ENCODE data around the gene NUP214. TPM values are rescaled to one million over a fixed set of nuclear protein-coding genes. Genes with fewer than 3 reads are reported as not detected.
"Not testable (repeated sequence)": the region's sequence is repeated elsewhere in the genome, so short reads cannot be mapped to it uniquely, and the experiment has no call there.

The NUP214 gene
- total RNA-seq, 1 experiment from 2014 or later: 34.9 TPM

GRCh38 chr9:131270171-131271015 is 145.0 kb downstream of the NUP214 start:
- H3K4me3 ChIP-seq (ENCODE audit: low read depth in 2 of 2, low read length in 2 of 2): no peak overlapping the region
- DNase-seq (ENCODE audit: low read depth, low spot score) (no peak), ATAC-seq (no peak)
- no peaks in the 10 kb centered on the region for H3K9me3 ChIP-seq (ENCODE audit: control insufficient read depth, insufficient read depth, low read depth, low read length)
- no peaks in the 10 kb centered on the region for H3K4me1 ChIP-seq (ENCODE audit: control insufficient read depth, insufficient read depth, low read length)
- ChIA-PET CTCF (no interaction called here), POLR2A (interaction anchor here (0.6 kb wide), 1 partner anchor 277 kb away, joined by 8 read pairs; no protein-coding TSS in a partner anchor)
- intact Hi-C loops (cut with micrococcal nuclease; ENCODE audit: unreplicated experiment): no loop called here
- TF ChIP-seq, protein P1, sequence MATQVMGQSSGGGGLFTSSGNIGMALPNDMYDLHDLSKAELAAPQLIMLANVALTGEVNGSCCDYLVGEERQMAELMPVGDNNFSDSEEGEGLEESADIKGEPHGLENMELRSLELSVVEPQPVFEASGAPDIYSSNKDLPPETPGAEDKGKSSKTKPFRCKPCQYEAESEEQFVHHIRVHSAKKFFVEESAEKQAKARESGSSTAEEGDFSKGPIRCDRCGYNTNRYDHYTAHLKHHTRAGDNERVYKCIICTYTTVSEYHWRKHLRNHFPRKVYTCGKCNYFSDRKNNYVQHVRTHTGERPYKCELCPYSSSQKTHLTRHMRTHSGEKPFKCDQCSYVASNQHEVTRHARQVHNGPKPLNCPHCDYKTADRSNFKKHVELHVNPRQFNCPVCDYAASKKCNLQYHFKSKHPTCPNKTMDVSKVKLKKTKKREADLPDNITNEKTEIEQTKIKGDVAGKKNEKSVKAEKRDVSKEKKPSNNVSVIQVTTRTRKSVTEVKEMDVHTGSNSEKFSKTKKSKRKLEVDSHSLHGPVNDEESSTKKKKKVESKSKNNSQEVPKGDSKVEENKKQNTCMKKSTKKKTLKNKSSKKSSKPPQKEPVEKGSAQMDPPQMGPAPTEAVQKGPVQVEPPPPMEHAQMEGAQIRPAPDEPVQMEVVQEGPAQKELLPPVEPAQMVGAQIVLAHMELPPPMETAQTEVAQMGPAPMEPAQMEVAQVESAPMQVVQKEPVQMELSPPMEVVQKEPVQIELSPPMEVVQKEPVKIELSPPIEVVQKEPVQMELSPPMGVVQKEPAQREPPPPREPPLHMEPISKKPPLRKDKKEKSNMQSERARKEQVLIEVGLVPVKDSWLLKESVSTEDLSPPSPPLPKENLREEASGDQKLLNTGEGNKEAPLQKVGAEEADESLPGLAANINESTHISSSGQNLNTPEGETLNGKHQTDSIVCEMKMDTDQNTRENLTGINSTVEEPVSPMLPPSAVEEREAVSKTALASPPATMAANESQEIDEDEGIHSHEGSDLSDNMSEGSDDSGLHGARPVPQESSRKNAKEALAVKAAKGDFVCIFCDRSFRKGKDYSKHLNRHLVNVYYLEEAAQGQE (IDR thresholded peaks at IDR 0.05; ENCODE audit: insufficient read depth in 1 of 2, low read depth in 2 of 2, low read length in 1 of 2): no peak
- no peak for TF ChIP-seq TCF7L2 (IDR thresholded peaks at IDR 0.05; ENCODE audit: low read depth, low read length)
- TF ChIP-seq SIN3A (IDR thresholded peaks at IDR 0.05; ENCODE audit: borderline replicate concordance, insufficient read depth, low read depth, low read length): no peak
- TF ChIP-seq CTCF (IDR thresholded peaks at IDR 0.05): no peak
- TF ChIP-seq POLR2AphosphoS5 (IDR thresholded peaks at IDR 0.05; ENCODE audit: low read depth, low read length): no peak
- H3K36me3 ChIP-seq (ENCODE audit: control insufficient read depth, insufficient read depth, low read length): no peaks in the 10 kb centered on the region
- BruUV-seq (replicated peaks): no TSS peak
- no peaks in the 10 kb centered on the region for H3K27me3 ChIP-seq (ENCODE audit: control insufficient read depth, insufficient read depth, low read length)
- in situ Hi-C loops (cut with HindIII; ENCODE audit: low pct_unique_long_range_greater_than_20kb, low sequenced_read_pairs): no loop called here
- no peak overlapping the region for H3K27ac ChIP-seq (ENCODE audit: low read length)

DNA sequence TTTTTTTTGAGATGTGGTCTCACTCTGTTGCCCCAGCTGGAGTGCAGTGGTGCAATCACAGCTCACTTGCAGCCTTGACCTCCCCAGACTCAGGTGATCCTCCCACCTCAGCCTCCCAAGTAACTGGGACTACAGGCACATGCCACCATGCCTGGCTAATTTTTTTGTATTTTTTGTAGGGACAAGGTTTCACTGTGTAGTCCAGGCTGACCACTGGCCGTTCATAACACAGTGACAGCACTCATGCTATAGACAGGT is 145.6 kb downstream of the NUP214 start:
- H3K36me3 ChIP-seq (ENCODE audit: control insufficient read depth, insufficient read depth, low read length); H3K4me1 ChIP-seq (ENCODE audit: control insufficient read depth, insufficient read depth, low read length); H3K27ac ChIP-seq (ENCODE audit: low read length); H3K4me3 ChIP-seq (ENCODE audit: low read depth in 2 of 2, low read length in 2 of 2); DNase-seq (ENCODE audit: low read depth, low spot score); in situ Hi-C loops (cut with HindIII; ENCODE audit: low pct_unique_long_range_greater_than_20kb, low sequenced_read_pairs); intact Hi-C loops (cut with micrococcal nuclease; ENCODE audit: unreplicated experiment); BruUV-seq (replicated peaks); POLR2A ChIA-PET; H3K27me3 ChIP-seq (ENCODE audit: control insufficient read depth, insufficient read depth, low read length); H3K9me3 ChIP-seq (ENCODE audit: control insufficient read depth, insufficient read depth, low read depth, low read length); ATAC-seq; CTCF ChIA-PET: not testable (repeated sequence)

DNA sequence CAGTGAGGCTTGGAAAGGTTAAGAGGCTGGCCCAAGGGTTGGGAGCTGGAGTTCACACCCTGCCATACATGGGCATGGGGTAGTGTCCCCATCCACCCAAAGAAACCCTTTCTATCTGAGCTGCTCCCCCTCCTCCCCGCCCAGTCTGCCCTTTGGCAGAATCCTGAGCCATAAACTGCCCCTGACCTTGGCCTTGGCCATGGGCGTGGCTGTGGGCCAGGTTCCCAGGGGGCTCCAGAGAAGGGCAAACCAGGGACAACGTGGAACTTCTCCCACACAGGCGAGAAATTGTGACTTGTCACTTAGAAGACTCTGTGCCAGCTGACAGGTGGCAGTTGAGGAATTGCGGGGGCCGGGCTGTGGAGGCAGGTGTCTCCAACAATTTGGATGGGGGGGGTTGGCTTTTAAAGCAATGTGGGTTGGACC is 146.1 kb downstream of the NUP214 start:
- no peaks in the 10 kb centered on the region for H3K27me3 ChIP-seq (ENCODE audit: control insufficient read depth, insufficient read depth, low read length)
- H3K4me1 ChIP-seq (ENCODE audit: control insufficient read depth, insufficient read depth, low read length): no peaks in the 10 kb centered on the region
- TF ChIP-seq CTCF (IDR thresholded peaks at IDR 0.05) (no peak), TCF7L2 (IDR thresholded peaks at IDR 0.05; ENCODE audit: low read depth, low read length) (no peak), POLR2AphosphoS5 (IDR thresholded peaks at IDR 0.05; ENCODE audit: low read depth, low read length) (no peak), SIN3A (IDR thresholded peaks at IDR 0.05; ENCODE audit: borderline replicate concordance, insufficient read depth, low read depth, low read length) (no peak)
- TF ChIP-seq, protein P1 (IDR thresholded peaks at IDR 0.05; ENCODE audit: insufficient read depth in 1 of 2, low read depth in 2 of 2, low read length in 1 of 2): no peak
- in situ Hi-C loops (cut with HindIII; ENCODE audit: low pct_unique_long_range_greater_than_20kb, low sequenced_read_pairs) (no loop called here), intact Hi-C loops (cut with micrococcal nuclease; ENCODE audit: unreplicated experiment) (no loop called here)
- POLR2A ChIA-PET: no interaction called here
- no peak for ATAC-seq
- no peak for DNase-seq (ENCODE audit: low read depth, low spot score)
- no peaks in the 10 kb centered on the region for H3K36me3 ChIP-seq (ENCODE audit: control insufficient read depth, insufficient read depth, low read length)
- no peak overlapping the region for H3K27ac ChIP-seq (ENCODE audit: low read length)
- BruUV-seq (replicated peaks): no TSS peak
- CTCF ChIA-PET: interaction anchor here (0.6 kb wide), 1 partner anchor 12 kb away, joined by 10 read pairs; no protein-coding TSS in a partner anchor
- H3K9me3 ChIP-seq (ENCODE audit: control insufficient read depth, insufficient read depth, low read depth, low read length): no peaks in the 10 kb centered on the region
- H3K4me3 ChIP-seq (ENCODE audit: low read depth in 2 of 2, low read length in 2 of 2): no peak overlapping the region

All from Panc1 (cell line).